Right kidney (tissue), 1 donor: Measurements from ENCODE around the gene ARFGAP1.

ENCODE experiments used
- DNase-seq: peaks from one replicate; pipeline ENCODE4 v3.0.0-alpha.2; 2016

ARFGAP1 gene

GRCh38 chr20:63307538-63308217 lies 35.1 kb downstream of the ARFGAP1 start:
- DNase-seq, result no peak

GRCh38 chr20:63308218-63308911 lies 35.8 kb downstream of the ARFGAP1 start:
- DNase-seq, result no peak

- peak; percentile 77 for DNase-seq
Observed at GRCh38 chr20:63309261-63310071, 36.9 kb downstream of the ARFGAP1 start.

- no peak for DNase-seq
Observed at GRCh38 chr20:63310265-63310991, 37.8 kb downstream of the ARFGAP1 start.

- no peak for DNase-seq
Observed at GRCh38 chr20:63311186-63311832, 38.7 kb downstream of the ARFGAP1 start.

- DNase-seq, result no peak
Observed at GRCh38 chr20:63311833-63312243, 39.2 kb downstream of the ARFGAP1 start.

GRCh38 chr20:63312273-63312672 lies 39.7 kb downstream of the ARFGAP1 start:
- DNase-seq, result no peak

GRCh38 chr20:63312690-63313348 lies 40.2 kb downstream of the ARFGAP1 start:
- no peak for DNase-seq

- no peak for DNase-seq
Observed at GRCh38 chr20:63313349-63314014, 40.9 kb downstream of the ARFGAP1 start.

- no peak for DNase-seq
Observed at GRCh38 chr20:63314015-63314471, 41.4 kb downstream of the ARFGAP1 start.

GRCh38 chr20:63314566-63315239 lies 42.1 kb downstream of the ARFGAP1 start:
- no peak for DNase-seq

- no peak for DNase-seq
Observed at GRCh38 chr20:63315240-63315689, 42.7 kb downstream of the ARFGAP1 start.

GRCh38 chr20:63315731-63316491 lies 43.3 kb downstream of the ARFGAP1 start:
- no peak for DNase-seq

- no peak for DNase-seq
Observed at GRCh38 chr20:63316502-63316921, 43.9 kb downstream of the ARFGAP1 start.

GRCh38 chr20:63317061-63317460 lies 44.4 kb downstream of the ARFGAP1 start:
- DNase-seq, result no peak

GRCh38 chr20:63317601-63318291 lies 45.1 kb downstream of the ARFGAP1 start:
- DNase-seq, result no peak

GRCh38 chr20:63318391-63319163 lies 46.0 kb downstream of the ARFGAP1 start:
- DNase-seq, result no peak
